ENCODE measurements around the gene CENPX.

The CENPX gene

DNA sequence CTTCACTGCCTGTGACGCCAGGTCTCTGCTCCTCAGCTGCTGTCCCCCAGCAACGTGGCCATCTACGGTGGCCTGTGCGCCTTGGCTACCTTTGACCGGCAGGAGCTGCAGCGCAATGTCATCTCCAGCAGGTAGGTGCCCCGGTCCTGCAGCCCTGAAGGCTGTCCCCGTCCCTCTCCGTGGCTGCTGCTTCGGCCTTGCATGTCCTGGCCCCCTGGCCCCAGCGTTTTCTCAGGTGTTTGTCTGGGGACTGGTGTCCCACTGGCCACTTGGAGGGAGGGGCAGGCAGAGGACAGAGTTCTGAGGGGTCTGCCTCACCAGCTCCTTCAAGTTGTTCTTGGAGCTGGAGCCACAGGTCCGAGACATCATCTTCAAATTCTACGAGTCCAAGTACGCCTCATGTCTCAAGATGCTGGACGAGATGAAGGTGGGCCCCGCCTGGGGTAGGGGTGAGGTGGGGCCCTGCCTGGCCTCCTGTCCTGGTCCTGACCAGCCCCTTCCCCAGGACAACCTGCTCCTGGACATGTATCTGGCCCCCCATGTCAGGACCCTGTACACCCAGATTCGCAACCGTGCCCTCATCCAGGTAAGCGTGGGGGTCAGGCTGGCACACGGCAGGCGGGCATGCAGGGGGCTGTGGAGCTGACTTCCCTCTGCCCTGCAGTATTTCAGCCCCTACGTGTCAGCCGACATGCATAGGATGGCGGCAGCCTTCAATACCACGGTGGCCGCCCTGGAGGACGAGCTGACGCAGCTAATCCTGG lies 33.5 kb upstream of the CENPX start:
- Mint-ChIP-seq H3K36me3 (ENCODE audit: low read depth) (peaks cover 12% of the 10 kb centered on the region), H3K4me1 (peaks cover 5% of the 10 kb centered on the region), H3K27ac (no peak overlapping the region), H3K27me3 (ENCODE audit: low read depth) (no peaks in the 10 kb centered on the region), H3K4me3 (peak overlapping the region in 1 of 3 experiments; percentile 30), H3K9me3 (no peaks in the 10 kb centered on the region)
- TF ChIP-seq, protein P1, sequence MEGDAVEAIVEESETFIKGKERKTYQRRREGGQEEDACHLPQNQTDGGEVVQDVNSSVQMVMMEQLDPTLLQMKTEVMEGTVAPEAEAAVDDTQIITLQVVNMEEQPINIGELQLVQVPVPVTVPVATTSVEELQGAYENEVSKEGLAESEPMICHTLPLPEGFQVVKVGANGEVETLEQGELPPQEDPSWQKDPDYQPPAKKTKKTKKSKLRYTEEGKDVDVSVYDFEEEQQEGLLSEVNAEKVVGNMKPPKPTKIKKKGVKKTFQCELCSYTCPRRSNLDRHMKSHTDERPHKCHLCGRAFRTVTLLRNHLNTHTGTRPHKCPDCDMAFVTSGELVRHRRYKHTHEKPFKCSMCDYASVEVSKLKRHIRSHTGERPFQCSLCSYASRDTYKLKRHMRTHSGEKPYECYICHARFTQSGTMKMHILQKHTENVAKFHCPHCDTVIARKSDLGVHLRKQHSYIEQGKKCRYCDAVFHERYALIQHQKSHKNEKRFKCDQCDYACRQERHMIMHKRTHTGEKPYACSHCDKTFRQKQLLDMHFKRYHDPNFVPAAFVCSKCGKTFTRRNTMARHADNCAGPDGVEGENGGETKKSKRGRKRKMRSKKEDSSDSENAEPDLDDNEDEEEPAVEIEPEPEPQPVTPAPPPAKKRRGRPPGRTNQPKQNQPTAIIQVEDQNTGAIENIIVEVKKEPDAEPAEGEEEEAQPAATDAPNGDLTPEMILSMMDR (IDR thresholded peaks at IDR 0.05; ENCODE audit: unreplicated experiment in 3 of 3): no peak

DNA sequence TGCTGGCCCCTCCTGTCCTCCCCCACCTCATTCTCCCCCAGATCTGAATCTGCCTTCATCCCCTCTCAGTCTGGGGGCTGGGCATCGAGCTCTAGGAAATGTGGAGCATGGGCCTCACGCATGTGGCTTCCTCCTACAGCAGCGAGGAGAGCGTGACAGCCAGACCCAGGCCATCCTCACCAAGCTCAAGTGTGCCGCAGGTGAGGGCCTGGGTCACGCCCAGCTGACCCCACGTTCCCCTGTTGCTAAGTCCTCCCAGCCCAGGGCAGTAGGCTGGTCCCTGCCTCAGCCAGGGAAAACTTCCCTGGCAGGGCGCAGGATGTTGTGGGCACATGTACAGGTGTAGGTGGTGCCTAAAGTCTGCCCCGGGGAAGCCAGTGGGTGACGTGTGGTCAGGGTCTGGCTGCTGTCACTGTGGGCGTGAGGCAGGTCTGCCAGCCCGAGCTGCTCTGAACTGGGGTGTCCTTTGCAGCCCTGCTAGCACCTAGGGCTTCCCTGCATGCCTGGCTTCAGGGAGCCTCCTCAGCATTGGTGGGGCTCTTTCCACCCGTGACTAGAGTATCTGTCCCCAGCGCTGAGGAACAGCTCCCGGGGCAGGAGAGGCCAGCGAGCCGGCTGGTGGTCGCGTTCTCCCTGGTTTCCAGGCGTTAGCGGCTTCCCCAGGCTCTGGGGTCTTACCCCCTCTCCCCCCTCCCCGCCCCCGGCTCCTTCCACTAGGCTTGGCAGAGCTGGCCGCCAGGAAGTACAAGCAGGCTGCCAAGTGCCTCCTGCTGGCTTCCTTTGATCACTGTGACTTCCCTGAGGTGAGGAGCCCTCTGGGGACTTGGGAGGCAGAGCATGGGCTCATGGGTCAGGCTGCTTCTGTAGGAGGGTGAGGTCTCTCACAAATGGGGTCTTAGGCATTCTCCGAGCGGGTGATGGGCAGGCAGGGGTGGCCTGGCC lies 32.6 kb upstream of the CENPX start:
- TF ChIP-seq, protein P1 (IDR thresholded peaks at IDR 0.05; ENCODE audit: unreplicated experiment in 3 of 3): no peak
- Mint-ChIP-seq H3K4me1 (peaks cover 9% of the 10 kb centered on the region), H3K27me3 (ENCODE audit: low read depth) (no peaks in the 10 kb centered on the region), H3K27ac (no peak overlapping the region), H3K36me3 (ENCODE audit: low read depth) (peaks cover 11% of the 10 kb centered on the region), H3K9me3 (no peaks in the 10 kb centered on the region), H3K4me3 (peak overlapping the region; percentile 48 to 63 (median 59))

DNA sequence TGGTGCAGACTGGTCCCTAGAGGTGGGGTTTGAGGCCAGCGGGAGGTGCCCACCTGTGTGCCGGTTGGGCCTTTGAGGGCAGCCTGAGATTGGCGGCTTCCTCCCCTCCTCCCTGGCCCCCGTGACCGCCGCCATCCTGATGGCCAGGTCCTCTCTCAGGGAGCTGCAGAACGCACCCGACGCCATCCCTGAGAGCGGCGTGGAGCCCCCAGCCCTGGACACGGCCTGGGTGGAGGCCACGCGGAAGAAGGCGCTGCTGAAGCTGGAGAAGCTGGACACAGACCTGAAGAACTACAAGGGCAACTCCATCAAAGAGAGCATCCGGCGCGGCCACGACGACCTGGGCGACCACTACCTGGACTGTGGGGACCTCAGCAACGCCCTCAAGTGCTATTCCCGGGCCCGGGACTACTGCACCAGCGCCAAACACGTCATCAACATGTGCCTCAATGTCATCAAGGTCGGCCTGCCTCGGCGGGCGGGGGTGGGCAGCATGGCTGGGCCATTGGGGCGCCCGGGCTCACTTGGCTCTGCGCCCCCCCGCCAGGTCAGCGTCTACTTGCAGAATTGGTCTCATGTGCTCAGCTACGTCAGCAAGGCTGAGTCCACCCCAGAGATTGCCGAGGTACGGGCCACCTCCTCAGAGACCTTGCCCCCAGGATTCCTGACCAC lies 31.8 kb upstream of the CENPX start:
- Mint-ChIP-seq H3K9me3 (no peaks in the 10 kb centered on the region), H3K4me1 (peaks cover 9% of the 10 kb centered on the region), H3K27ac (no peak overlapping the region), H3K4me3 (peak overlapping the region; percentile 48 to 87 (median 59)), H3K36me3 (ENCODE audit: low read depth) (peaks cover 8% of the 10 kb centered on the region), H3K27me3 (ENCODE audit: low read depth) (no peaks in the 10 kb centered on the region)
- TF ChIP-seq, protein P1 (IDR thresholded peaks at IDR 0.05; ENCODE audit: unreplicated experiment in 3 of 3): no peak

DNA sequence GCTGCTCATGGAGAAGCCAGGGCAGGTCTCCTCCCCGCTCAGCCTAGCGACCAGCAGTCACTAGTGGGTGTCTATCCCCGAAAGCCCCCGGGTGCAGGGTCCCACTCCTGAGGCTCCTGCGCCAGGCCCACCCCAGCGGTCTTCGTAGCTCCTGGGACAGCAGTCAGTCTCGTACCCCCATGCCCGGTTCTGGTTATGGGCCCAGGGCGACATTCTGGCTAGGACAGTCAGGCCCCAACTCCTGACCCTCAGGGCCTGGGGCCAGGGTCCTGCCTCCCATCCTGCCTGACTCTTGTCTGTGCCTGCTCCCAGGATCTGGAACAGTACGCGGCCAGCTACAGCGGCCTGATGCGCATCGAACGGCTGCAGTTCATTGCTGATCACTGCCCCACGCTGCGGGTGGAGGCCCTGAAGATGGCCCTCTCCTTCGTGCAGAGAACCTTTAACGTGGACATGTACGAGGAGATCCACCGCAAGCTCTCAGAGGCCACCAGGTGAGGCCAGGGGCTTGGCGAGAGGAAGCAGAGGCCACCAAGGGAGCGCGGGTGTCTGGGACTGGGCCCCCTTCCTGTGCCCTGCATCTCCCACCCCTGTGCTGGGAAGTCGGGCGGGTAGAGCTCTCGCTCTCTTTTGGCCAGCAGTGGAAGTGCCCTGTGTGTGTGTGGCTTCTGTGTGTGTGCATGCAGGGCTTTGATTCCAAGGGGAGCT lies 31.0 kb upstream of the CENPX start:
- peaks cover 8% of the 10 kb centered on the region for H3K36me3 Mint-ChIP-seq (ENCODE audit: low read depth)
- no peaks in the 10 kb centered on the region for H3K27me3 Mint-ChIP-seq (ENCODE audit: low read depth)
- H3K4me1 Mint-ChIP-seq: peaks cover 9% of the 10 kb centered on the region
- H3K9me3 Mint-ChIP-seq: no peaks in the 10 kb centered on the region
- peak overlapping the region; percentile 81 to 87 (median 86) for H3K4me3 Mint-ChIP-seq
- TF ChIP-seq, protein P1 (IDR thresholded peaks at IDR 0.05; ENCODE audit: unreplicated experiment in 3 of 3): no peak
- no peak overlapping the region for H3K27ac Mint-ChIP-seq

DNA sequence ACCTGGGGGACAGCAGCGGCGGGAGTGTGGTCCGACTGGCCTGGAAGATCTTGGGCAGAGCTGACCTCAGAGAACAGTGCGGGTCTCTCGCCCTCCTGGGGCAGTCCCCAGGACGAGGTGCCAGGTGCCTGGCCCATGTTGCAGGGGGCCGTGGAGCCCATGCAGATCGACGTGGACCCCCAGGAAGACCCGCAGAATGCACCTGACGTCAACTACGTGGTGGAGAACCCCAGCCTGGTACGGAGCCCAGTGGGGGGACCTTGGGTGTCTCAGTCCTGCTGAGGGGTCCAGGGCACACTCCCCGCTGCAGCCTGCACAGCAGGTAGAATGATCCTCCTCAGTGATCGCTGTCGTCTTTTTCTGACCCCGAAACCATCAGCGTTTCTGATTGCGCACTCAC lies 30.5 kb upstream of the CENPX start:
- peaks cover 9% of the 10 kb centered on the region for H3K4me1 Mint-ChIP-seq
- H3K27ac Mint-ChIP-seq: no peak overlapping the region
- H3K4me3 Mint-ChIP-seq: peak overlapping the region; percentile 81 to 87 (median 86)
- TF ChIP-seq, protein P1 (IDR thresholded peaks at IDR 0.05; ENCODE audit: unreplicated experiment in 3 of 3): no peak
- no peaks in the 10 kb centered on the region for H3K27me3 Mint-ChIP-seq (ENCODE audit: low read depth)
- no peaks in the 10 kb centered on the region for H3K9me3 Mint-ChIP-seq
- peaks cover 8% of the 10 kb centered on the region for H3K36me3 Mint-ChIP-seq (ENCODE audit: low read depth)

All from nephron (organoid).